Ishikawa (cell line): ENCODE measurements around the gene INPP4A.

Experiments
- CEBPB ChIP-seq: IDR thresholded peaks from 2 replicates; pipeline ENCODE4 v1.6.1; 2012
- CREB1 ChIP-seq: IDR thresholded peaks from 2 replicates; pipeline ENCODE4 v1.6.1; 2012; ENCODE audit warnings: low read depth
- EGR1 ChIP-seq: IDR thresholded peaks from 2 replicates; pipeline ENCODE4 v1.6.1; 2012
- EP300 ChIP-seq: IDR thresholded peaks from 2 replicates; pipeline ENCODE4 v1.6.1; 2012; ENCODE audit warnings: borderline replicate concordance
- FOXM1 ChIP-seq: IDR thresholded peaks from 2 replicates; pipeline ENCODE4 v1.6.1; 2012; ENCODE audit warnings: low read depth, borderline replicate concordance
- NFIC ChIP-seq: IDR thresholded peaks from 2 replicates; pipeline ENCODE4 v1.6.1; 2012
- RAD21 ChIP-seq: IDR thresholded peaks from 2 replicates; pipeline ENCODE4 v1.6.1; 2012; ENCODE audit warnings: low read depth
- TAF1 ChIP-seq: IDR thresholded peaks from 2 replicates; pipeline ENCODE4 v1.6.1; 2012; ENCODE audit warnings: low read depth, mild to moderate bottlenecking
- TCF12 ChIP-seq: IDR thresholded peaks from 2 replicates; pipeline ENCODE4 v1.6.1; 2012; ENCODE audit warnings: low read depth
- TEAD4 ChIP-seq: IDR thresholded peaks from 2 replicates; pipeline ENCODE4 v1.6.1; 2012
- YY1 ChIP-seq: IDR thresholded peaks from 2 replicates; pipeline ENCODE4 v1.6.1; 2012; ENCODE audit warnings: low read depth
- ZBTB7A ChIP-seq: IDR thresholded peaks from 2 replicates; pipeline ENCODE4 v1.6.1; 2012; ENCODE audit warnings: low read depth
- TF ChIP-seq, protein P1 (sequence below): IDR thresholded peaks from 2 replicates; pipeline ENCODE4 v1.6.1; 2012
- TF ChIP-seq, protein P2 (sequence below): IDR thresholded peaks from 2 replicates; pipeline ENCODE4 v1.6.1; 2012; ENCODE audit warnings: low read depth, mild to moderate bottlenecking
- TF ChIP-seq, protein P3 (sequence below): IDR thresholded peaks from 2 replicates; pipeline ENCODE4 v1.6.1; 2012

Gene INPP4A

DNA sequence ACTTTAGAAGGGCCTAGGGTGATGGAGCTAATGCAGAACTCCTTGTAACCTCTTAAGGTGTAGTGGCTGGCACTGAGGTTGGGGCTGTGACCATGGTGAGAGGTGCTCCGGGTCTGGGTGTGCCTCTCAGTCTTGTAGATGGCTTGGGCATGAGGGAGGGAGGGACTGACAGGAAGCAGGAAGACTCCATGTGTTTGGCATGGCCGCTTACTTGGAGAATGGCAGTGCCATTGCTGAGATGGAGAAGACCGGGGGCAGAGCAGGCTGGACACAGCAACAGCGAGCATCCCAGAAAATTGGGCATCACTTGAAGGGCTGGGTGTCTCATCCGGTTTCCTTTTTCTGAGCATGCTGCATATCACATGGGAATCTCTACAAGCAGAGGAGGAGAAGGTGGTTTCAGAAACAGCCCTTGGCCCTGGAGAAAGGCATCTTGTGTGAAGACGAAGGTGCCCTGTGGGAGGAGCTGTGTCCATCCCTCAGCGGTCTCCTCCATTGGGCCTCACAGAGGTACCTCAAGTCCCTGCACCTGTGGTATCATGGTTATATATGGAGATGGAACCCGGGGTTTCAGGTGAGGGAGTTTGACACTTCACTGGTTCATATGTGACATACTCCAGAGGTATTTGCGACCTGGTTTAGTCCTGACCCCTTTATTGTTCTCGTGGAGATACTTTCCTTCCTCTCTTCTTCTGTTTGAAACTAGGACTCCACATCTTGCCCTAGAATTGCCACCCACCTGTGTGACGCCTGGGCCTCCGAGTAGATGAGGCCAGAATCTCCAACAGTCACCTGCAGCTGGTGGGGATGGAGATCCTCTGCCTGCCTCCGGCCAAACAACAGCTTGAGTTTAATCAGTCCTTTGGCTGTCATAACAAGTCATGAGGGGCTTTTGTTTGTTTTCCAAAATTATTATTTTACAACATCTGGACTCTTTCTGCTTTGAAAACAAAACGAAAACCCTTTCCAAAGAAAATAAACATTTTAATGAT is 45.6 kb downstream of the INPP4A start:
- no peak for TF ChIP-seq NFIC
- TF ChIP-seq CREB1: no peak
- no peak for TF ChIP-seq RAD21
- TF ChIP-seq, protein P1, sequence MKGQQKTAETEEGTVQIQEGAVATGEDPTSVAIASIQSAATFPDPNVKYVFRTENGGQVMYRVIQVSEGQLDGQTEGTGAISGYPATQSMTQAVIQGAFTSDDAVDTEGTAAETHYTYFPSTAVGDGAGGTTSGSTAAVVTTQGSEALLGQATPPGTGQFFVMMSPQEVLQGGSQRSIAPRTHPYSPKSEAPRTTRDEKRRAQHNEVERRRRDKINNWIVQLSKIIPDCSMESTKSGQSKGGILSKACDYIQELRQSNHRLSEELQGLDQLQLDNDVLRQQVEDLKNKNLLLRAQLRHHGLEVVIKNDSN: no peak
- no peak for TF ChIP-seq TEAD4
- TF ChIP-seq EP300: no peak
- TF ChIP-seq EGR1: no peak
- TF ChIP-seq, protein P2, sequence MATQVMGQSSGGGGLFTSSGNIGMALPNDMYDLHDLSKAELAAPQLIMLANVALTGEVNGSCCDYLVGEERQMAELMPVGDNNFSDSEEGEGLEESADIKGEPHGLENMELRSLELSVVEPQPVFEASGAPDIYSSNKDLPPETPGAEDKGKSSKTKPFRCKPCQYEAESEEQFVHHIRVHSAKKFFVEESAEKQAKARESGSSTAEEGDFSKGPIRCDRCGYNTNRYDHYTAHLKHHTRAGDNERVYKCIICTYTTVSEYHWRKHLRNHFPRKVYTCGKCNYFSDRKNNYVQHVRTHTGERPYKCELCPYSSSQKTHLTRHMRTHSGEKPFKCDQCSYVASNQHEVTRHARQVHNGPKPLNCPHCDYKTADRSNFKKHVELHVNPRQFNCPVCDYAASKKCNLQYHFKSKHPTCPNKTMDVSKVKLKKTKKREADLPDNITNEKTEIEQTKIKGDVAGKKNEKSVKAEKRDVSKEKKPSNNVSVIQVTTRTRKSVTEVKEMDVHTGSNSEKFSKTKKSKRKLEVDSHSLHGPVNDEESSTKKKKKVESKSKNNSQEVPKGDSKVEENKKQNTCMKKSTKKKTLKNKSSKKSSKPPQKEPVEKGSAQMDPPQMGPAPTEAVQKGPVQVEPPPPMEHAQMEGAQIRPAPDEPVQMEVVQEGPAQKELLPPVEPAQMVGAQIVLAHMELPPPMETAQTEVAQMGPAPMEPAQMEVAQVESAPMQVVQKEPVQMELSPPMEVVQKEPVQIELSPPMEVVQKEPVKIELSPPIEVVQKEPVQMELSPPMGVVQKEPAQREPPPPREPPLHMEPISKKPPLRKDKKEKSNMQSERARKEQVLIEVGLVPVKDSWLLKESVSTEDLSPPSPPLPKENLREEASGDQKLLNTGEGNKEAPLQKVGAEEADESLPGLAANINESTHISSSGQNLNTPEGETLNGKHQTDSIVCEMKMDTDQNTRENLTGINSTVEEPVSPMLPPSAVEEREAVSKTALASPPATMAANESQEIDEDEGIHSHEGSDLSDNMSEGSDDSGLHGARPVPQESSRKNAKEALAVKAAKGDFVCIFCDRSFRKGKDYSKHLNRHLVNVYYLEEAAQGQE: no peak
- TF ChIP-seq, protein P3, sequence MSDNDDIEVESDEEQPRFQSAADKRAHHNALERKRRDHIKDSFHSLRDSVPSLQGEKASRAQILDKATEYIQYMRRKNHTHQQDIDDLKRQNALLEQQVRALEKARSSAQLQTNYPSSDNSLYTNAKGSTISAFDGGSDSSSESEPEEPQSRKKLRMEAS: no peak
- no peak for TF ChIP-seq TCF12
- no peak for TF ChIP-seq YY1
- no peak for TF ChIP-seq CEBPB
- no peak for TF ChIP-seq TAF1
- no peak for TF ChIP-seq ZBTB7A

DNA sequence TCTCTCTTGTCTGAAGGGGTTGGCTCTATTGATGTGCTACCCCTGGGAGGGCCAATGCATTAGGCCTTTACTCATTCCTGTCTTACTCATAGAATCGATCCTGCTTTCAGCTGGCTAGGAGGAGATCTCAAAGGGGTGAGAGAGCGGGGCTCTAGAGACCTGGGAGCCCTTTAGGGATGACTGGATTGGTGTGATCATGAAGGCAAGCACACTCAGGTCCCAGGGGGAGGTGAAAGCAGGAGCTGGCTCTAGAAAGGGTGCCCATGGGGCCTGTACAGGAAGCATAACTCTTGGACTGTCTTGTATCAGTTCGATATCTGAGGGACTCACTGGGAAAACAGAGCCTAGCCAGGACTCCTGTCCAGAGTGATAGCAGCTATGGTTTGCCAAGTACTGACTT is 47.8 kb downstream of the INPP4A start:
- TF ChIP-seq YY1: no peak
- no peak for TF ChIP-seq TAF1
- no peak for TF ChIP-seq CEBPB
- no peak for TF ChIP-seq TEAD4
- TF ChIP-seq, protein P3: no peak
- TF ChIP-seq FOXM1: no peak
- no peak for TF ChIP-seq NFIC
- TF ChIP-seq, protein P2: no peak
- TF ChIP-seq, protein P1: no peak
- no peak for TF ChIP-seq EP300
- TF ChIP-seq TCF12: no peak
- no peak for TF ChIP-seq ZBTB7A
- no peak for TF ChIP-seq CREB1
- no peak for TF ChIP-seq EGR1
- TF ChIP-seq RAD21: no peak

DNA sequence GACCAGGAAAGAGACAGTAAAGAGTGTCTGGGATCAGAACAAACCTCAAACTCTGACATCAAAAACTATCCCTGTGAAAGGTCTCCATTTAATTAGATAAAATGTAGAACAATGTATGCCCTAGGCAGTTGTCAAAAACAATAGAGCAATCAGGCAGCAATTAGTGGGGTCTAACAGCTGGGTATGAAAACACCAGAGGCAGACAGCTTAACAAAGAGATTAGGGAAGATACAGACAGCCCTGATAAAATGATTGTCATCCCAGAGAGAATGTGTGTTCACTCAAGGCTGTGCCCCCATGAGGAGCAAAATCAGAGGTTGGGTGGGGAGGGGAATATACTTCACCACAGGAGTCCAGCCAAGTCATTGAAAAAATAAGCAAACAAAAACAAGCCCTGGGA is 50.0 kb downstream of the INPP4A start:
- TF ChIP-seq, protein P3: no peak
- TF ChIP-seq, protein P2: no peak
- TF ChIP-seq RAD21: no peak
